ENCODE measurements around the gene MMS19.
A peak's percentile ranks its signal among the peaks of the same experiment; 100 is the strongest.
"Not testable (repeated sequence)": the region's sequence is repeated elsewhere in the genome, so short reads cannot be mapped to it uniquely, and the experiment has no call there.

The MMS19 gene

DNA sequence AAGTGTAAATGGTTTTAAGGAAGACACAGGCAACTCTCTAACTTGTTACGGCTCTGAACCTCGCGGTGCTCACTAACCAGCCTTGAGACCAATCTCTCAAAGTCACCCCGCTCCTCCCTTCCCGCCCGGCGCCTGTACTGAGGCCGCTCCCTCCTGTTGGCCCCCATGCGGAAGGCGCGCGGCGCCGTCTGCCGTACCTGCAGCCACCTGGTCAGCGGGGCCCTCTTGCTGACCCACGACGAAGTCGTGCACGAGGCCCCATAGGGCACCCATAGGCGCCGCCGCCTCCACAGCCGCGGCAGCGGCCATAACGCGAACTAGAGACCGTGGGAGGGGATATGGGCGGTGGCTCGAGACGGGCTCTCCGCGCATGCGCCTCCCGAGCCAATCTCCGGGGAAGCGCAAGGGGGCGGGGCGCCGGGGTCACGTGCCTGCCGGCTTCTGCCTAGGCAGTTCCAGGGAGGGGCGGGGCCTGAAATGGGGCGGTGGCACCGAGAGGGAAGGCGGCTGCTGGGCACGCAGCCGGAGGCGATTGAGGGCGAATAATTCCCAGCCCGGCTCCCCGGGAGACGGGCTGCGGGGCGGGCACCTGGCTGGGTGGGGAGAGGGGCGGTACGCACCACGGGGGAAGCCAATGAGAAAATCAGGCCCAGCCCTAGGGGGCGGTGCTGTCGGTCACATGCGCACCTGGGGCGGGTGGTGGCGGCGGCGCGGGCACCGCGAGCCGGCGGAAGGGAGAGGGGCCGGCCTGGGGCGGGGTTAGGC lies at the start of gene MMS19:
TSS of gene MMS19 (minus strand) at position 347 of the 765 bp plus-strand sequence. CDS start at position 309, 38 bp downstream.
- DNase-seq (ENCODE audit: low spot score), result peak; percentile 98

DNA sequence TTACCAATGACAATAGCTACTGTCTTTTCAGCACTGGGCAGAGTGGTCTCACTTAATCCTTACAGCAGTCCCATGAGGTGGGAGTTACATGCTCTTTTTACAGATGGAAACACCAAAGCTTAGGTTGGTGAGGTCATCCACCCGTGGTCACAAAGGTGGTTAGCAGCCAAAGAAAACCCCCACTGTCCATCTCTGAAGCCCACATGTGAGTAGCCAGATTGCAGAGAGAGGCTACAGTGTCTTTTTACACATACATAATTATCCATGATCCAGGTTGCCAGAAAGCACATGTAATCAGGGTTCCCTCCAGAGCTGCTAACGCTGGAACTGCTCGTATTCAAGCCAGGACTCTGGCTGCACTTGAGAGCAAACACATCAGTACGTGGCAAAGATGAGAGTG lies 49.7 kb upstream of the MMS19 start:
- DNase-seq (ENCODE audit: low spot score), result no peak

DNA sequence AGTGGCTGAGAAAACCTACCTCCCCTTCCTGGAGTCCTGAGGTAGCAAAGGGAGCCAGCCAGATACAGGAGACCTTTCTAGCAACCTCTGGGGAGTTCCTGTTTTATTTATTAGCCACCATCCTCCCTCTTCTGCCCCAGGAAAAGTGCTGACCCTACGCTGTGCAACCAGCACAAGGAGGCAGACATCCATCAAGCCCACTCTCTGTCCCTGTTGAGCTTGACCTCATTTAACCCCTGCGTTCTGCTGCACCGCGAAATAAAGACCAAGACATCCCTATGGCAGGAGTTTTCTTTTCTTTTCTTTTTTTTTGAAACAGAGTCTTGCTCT lies 49.0 kb upstream of the MMS19 start:
- DNase-seq (ENCODE audit: low spot score), result no peak

DNA sequence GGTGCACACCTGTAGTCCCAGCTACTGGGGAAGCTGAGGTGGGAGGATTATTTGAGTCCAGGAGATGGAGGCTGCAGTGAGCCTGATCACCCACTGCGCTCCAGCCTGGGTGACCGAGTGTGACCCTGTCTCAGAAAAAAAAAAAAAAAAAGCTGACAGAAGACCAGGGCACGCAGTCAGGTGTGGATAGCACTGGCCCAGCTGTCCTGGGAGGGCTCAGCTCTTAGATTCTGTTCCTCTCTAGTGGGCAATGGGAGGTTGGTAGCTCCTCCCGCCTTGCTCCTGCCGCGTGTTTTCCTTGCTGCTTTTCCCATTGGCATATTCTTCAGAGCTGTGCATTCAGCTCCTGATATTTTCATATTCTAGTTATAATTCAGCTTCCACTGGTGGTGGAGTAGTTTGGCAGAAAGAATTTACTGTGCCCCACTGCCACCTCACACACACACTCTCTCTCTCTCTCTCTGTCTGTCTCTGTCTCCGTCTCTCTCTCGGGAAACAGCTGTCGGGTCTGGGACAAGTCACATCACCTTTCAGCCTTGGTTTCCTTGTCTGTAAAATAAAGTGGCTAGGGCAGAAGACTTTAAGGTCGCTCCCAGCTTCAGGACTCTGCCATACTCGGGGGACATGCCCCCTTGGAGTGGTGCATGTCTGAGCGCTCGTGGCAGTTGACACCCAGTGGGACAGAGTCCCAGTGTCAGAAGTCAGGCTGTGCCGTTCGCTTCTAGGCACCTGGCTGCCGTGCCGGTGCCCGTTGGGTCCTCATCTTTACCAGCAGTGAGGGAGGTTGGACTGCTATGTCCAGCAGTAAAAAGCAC lies 48.4 kb upstream of the MMS19 start:
- no peak for DNase-seq (ENCODE audit: low spot score)

DNA sequence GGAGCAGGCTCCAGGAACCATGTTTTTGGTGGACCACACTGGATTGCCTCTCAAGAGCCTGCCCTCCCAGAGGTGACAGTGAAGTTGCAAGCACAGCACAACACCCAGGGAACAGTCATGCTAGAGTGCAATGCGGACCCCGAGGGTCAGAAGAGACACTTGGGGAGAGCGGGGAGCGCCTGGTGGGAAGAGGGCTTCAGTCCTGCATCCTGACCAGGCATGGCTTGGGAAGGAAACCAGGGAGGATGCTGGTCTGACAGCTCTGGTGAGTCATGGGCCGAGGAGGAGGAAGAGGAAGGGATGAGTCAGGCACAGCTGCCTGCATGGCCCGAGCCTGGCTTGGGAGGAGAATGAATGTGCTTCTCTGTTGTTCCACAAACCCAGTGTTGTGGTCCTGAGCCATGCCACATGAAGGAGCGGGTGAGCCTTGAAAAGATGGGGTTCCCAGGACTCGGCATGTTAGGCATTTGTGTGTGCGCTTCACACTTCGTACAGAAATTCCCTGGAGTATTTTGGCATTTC lies 44.9 kb upstream of the MMS19 start:
- peak; percentile 95 for DNase-seq (ENCODE audit: low spot score)

DNA sequence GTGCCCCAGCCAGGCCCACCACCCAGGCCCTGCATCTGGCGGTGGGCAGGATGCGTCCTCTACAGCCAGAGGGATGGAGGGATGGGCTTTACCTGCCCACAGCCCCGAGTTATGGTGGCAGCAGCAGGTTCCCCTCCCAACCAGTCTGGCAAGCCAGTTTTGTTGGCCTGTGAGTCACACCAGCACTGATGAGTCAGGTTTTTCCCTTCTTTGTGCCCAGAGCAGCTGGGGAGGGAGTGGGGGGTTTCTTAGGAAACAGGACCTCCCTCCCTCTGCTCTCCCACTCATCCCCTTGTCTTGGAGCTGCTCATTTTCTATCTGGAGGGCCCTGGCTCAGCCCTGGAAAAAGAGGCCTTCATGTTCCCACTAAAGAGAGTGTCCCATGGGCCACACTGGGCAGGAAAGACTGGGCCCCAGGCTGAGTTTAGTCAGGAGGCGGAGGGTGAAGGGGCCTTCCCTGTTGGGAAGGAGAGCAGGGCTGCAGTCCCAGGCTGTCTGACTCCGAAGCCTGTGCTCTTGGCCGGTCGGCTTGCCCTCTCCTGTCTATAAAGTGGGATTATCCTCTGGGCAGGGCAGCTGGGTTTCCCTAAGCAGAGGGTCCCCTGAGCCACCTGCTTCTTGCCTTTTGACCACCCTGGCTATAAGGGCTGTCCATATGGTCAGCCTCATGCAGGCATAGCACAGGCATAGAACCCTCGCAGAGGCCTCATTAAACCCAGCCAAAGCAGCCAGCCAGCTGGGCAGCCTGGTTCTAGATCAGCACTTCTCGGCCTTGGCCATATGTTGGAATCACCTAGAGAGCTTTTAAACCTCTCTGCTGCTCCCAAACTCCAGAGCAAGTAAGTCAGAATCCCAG lies 44.2 kb upstream of the MMS19 start:
- DNase-seq (ENCODE audit: low spot score), result peak; percentile 59

DNA sequence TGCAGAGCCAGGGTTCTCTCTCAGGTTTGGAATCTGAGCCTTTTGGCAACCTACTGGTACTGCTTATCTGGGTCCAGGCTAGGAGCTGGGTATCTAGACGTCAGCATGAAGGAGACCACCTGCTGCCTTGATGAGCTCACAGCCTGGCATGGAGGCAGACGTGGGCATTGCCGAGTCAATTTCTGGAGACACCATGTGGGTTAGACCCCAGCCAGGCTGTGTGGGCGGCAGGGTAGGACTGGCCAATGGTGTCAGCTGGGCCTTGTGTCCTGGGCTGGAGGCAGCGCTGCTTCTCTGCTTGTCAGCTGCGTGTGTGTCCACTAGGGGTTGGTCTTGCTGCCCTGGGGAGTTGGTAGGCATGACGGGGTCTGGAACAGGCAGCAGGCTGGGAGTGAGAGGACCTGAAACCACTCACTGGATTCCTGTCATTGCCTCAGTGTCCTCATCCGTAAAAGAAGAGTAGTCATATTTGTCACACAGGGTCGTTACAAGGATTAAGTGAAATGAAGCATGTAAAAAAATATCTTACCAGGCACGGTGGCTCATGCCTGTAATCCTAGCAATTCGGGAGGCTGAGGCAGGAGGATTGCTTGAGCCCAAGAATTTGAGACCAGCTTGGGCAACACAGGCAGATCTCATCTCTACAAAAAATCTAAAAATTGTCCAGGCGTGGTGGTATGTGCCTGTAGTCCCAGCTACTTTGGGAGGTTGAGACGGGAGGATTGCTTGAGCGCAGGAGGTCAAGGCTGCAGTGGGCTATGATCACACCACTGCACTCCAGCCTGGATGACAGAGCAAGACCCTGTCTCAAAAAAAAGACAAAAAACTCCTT lies 42.7 kb upstream of the MMS19 start:
- DNase-seq (ENCODE audit: low spot score), result no peak

GRCh38 chr10:97539523-97540200 lies 41.4 kb upstream of the MMS19 start:
- no peak for DNase-seq (ENCODE audit: low spot score)

GRCh38 chr10:97538839-97539238 lies 40.6 kb upstream of the MMS19 start:
- DNase-seq (ENCODE audit: low spot score), result no peak

GRCh38 chr10:97538411-97538810 lies 40.2 kb upstream of the MMS19 start:
- peak; percentile 44 for DNase-seq (ENCODE audit: low spot score)

DNA sequence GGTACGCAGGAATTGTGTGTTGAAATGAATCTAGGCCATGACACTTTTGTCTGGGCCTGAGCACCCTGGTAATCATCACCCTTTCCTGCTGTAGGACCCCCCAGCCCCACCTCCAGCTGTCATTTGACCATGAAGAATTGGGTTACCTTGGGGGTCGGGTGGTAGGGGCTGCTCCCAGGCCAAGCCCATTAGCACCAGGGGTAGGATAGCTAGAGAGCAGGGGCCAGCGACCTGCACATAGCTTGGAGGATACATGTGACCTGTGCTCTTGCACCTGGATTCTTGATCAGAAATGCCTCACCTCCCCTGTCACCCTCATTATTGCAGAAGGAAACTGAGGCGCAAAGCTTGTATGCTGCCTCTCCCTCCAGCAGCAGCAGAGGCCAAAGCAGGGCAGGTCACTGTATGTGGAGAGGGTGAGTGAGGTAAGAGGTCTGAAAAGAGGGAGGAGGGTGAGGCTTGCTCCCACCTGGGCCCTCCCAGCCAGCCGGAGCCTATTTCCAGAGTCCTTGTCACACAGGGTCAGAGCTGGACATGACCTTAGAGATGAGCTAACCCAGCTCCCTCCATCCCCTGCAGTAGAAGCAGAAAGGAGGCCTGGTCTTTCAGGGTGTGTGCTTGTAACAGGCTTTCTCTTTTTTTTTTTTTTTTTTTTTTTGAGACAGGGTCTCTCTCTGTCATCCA lies 39.1 kb upstream of the MMS19 start:
- no peak for DNase-seq (ENCODE audit: low spot score)

DNA sequence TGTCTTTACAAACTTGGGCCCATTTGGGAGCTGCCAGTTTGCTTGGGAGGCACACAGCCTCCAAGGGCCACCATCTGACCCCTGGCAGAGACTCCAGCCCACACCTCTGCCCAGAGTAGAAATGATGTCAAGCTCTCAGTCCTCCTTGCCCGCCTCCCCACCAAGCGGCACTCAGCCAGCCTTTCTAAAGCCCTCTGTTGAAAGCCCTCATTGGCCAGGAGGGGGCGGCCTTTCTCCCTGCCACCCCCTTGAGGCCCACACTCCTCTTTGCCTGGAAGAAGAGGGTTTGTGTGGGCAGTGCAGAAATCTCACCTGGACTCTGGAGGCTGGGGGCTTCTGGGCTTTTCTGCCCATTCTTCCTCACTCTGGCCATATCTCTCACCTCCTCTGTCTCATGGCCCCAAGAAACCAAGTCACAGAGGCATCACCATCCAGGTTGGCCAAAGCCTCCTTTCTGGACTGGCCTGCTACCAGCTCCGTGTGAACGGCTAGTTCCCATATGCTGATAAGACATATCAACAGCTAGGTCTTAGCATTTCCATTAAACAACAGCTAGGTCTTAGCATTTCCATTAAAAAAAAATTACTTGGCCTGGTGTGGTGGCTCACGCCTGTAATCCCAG lies 36.6 kb upstream of the MMS19 start:
- peak; percentile 77 for DNase-seq (ENCODE audit: low spot score)

GRCh38 chr10:97533888-97534287 lies 35.7 kb upstream of the MMS19 start:
- DNase-seq (ENCODE audit: low spot score), result no peak

GRCh38 chr10:97532935-97533671 lies 34.9 kb upstream of the MMS19 start:
- DNase-seq (ENCODE audit: low spot score), result no peak

DNA sequence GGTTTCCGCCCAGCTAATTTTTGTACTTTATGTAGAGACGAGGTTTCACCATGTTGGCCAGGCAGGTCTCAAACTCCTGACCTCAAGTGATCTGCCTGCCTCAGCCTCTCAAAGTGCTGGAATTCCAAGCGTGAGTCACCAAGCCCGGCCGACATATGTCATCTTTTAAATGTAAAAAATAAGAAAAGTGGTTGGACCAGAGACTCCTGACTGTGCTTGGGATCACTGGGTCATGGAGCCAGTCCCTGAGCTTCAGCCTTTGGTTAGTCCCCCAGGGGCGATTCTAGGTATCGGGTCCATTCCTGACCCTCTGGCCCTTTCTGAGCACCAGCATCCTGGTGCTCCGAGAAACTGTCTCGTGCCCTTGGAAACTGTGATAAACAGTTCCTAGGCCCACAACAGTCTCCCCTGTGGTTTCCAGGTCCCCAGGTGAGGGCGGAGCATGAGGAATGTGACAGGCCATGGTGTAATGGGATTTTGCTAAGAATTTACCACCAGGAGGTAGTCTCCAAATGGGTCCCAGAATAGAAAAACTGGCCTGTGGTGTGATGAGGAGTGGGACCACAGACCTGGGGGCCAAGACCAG lies 33.3 kb upstream of the MMS19 start:
- no peak for DNase-seq (ENCODE audit: low spot score)

DNA sequence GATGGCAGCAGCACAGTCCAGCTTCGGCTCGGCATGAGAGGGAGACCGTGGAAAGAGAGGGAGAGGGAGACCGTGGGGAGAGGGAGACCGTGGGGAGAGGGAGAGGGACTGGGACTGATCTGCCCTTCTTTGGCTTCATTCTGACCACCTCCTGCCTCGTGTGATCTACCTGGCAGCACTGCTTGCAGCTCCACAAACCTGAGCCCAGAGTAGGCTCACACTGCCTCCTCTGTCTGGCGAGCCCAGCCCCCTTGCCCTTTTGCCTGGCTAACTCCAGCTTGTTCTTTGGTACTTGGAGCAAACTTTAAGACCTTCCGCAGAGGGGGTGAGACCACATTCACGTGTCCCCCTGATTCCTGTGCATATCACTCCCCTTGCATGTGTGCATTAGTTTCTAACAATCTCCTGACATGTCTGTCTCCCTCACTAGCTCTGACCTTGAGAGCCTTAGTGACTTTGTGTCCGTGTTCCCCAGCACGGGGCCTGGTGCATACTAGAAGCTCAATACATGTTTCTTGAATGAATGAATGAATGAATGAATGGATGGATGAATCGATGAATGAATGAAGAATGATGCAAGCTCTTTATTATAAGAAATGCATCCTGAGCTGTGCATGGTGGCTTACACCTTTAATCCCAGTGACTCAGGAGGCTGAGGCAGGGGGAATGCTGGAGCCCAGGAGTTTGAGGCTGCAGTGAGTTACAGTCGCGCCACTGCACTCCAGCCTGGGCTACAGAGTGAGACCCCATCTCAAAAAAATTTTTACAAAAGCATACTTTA lies 31.7 kb upstream of the MMS19 start:
- no peak for DNase-seq (ENCODE audit: low spot score)

DNA sequence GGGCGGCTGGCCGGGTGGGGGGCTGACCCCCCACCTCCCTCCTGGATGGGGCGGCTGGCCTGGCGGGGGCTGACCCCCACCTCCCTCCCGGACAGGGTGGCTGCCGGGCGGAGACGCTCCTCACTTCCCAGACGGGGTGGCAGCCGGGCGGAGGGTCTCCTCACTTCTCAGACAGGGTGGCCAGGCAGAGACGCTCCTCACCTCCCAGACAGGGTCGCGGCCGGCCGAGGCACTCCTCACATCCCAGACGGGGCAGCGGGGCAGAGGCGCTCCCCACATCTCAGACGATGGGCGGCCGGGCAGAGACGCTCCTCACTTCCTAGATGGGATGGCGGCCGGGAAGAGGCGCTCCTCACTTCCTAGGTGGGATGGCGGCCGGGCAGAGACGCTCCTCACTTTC lies 30.7 kb upstream of the MMS19 start:
- not testable (repeated sequence) for DNase-seq (ENCODE audit: low spot score)

DNA sequence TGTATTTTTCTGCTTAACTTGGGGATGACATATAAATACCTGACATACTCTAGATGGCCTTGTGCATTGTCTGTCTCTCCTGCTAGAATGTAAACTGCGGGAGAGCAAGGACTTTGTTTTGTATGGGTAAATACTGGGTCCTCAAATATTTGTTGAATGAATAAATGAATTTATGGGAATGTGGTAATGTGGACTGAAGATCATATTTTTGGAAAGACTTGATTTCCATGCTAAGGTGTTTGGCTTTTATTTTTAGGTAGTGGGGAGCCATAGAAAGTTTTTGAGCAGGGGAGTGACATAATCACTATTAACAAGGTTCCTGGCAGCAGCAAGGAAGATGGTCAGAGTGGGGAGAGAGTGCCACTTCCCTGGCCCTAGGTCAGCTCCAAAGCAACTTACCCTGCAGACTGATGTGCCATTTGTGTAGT lies 27.5 kb upstream of the MMS19 start:
- no peak for DNase-seq (ENCODE audit: low spot score)
